DMS153 treated with DMSO at 0.1 percent for 48 hours (cell line): Measurements from ENCODE around the gene CKMT1A.
A peak's percentile ranks its signal among the peaks of the same experiment; 100 is the strongest.
"Not testable (repeated sequence)": the region's sequence is repeated elsewhere in the genome, so short reads cannot be mapped to it uniquely, and the experiment has no call there.

Experiments used
- DNase-seq: peaks from one replicate; lab custom pipeline; 2025; ENCODE audit not compliant: unreplicated experiment; lab: John Stamatoyannopoulos, UW

CKMT1A gene

DNA sequence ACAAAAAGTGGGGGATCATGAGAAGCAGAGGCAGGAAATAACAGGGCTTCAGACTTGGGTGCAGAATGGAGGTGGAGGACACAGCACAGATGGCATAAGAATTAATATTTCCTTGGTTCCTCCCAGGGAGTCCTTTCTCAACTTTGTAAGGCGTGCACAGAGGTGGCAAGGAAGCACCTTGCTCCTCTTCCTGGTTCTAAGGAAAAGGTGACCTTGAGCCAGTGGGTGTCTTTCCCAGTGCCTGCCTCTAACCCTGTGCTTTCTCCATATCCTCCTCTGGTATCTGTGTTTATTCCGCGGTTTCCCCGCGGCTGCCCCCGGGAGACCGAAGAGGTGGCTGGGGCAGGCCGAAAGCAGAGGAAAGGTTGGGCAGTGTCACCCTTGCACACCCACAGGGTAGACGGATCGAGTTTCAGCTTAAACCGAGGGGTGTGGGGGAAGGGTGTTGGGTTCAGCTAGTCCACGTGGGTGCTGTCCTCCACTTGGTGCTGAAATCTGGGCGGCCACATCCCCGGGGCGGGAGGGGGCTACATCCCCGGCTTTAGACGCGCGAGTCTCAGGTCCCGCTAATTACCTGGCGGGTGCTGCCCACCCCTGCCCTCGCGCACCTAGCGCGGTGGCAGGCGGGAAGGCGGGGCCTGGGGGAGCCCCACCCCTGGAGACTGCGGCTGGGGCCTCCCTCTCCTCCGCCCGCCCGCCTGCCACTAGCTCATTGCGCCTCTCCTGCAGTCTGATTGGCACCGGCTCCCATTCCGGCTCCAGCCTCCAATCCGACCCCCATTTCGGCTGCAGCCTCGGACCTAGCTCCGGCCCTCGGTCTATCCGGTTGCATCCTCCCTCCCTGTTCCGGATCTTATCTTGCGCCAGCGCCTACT is at the start of gene CKMT1A:
CKMT1A (plus strand) TSS at position 712 of the 875 bp plus-strand sequence. CDS start 192 bp downstream, outside the sequence.
- not testable (repeated sequence) for DNase-seq

DNA sequence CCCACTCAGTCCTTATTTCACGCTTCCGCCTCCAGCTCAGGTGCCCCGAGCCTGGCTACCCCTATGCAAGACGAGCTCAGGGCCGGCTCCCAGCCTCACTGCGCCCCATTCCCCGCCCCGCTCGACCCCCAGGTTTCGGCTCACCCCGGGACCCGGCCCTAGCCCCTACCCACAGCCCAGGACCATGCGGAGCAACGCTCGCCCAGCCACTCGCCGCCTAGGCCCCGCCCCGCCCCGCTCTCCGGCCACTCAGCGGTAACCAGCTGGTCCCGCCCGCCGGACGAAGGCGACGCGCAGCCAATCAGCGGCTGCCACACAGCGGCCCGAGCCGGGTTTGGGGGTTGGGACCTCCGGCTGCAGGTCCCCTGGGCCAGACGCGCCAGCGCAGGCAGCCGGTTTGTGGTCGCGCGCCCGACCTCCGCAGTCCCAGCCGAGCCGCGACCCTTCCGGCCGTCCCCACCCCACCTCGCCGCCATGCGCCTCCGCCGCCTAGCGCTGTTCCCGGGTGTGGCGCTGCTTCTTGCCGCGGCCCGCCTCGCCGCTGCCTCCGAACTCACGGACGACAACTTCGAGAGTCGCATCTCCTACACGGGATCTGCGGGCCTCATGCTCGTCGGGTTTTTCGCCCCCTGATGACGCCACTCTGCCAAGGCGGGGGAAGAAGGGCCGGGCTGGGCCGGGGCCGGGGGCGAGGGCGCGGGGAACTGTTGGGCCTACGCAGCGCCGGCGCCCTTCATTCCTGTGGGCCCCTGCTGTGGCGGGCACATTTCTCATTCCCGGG is 44.8 kb upstream of the CKMT1A start, which contains the start of gene CATSPER2:
CATSPER2 (minus strand) TSS at position 196 of the 781 bp plus-strand sequence. CDS start 783 bp downstream, outside the sequence.
- no peak for DNase-seq

DNA sequence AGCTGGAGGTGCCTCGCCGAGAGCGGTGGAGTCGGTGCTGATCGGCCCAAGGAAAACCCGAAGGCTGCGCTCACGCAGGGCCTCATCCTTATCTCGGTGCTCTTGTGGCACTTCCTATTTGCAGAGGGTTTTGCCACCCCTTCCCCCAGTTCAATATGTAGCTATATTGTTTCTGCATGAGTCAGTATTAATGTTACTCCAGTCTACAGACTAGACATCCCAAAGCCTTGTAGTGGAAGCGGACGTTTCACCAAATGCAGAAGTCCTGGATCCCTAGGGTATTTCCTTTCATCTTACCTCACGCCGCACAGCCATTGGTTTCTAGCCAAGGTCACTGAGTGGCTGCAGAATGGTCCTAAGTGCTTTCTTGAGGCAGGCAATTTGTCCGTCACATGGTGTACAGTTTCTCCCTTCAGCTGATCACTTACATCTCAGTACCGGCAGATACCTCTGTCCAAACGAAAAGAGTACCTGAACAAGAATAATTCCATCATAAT is 44.2 kb upstream of the CKMT1A start:
- DNase-seq, result not testable (repeated sequence)

DNA sequence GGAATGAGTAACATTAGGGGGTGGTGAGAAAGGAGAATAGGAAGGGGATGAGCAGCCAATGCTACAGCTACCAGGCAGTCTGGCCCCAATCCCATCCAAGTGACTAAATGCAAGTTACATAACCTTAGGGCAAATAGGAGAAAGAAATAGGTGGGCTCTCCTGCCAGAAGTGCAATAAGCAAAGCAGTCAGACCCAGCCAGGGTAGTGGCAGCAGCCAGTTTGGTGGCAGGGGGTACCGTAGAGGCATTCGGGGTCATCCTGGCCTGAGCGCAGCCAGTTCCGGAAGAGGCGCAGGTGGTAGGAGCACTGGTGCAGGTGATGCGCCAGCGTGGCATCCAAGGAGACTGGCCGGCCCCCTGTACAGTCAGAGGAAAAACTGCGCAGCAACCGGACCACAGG is 33.9 kb upstream of the CKMT1A start:
- DNase-seq, result not testable (repeated sequence)

DNA sequence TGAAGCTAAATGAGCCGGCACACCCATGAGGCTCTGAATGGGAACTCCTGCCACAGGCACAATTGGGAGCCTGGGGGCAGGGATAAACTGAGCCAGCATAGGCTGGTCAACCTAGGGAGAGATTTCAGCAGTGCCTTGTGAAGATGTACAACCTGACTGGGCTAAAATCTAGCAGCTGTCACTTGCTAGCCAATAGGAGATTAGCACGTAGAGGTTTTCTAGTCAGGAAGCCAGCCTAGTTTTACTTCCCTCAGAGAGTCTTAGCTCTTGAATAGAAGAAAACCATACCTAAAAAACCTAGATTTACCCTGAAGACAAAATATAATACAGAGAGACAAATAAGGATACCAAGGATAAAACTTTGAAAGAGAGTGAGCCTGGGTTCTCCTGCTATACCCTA is 31.4 kb upstream of the CKMT1A start:
- not testable (repeated sequence) for DNase-seq

DNA sequence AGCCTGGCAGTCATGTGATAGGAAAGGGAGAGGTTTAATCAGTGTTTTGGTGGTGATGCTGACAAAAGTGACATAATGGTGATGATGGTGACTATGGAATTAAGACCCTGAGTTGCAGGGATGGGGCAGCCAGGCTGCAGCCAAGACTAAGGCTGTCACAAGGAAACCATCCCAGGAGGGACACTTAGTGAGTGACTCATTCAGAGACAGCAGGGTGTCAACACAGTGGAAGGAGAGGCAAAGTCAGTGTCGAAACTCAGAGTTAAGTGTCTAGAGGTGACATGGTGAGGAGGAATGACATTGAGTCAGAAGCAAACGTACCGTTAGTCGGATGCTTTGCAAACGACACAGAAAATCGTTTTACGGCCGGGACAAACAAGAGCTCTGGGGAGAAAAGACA is 30.3 kb upstream of the CKMT1A start:
- not testable (repeated sequence) for DNase-seq

DNA sequence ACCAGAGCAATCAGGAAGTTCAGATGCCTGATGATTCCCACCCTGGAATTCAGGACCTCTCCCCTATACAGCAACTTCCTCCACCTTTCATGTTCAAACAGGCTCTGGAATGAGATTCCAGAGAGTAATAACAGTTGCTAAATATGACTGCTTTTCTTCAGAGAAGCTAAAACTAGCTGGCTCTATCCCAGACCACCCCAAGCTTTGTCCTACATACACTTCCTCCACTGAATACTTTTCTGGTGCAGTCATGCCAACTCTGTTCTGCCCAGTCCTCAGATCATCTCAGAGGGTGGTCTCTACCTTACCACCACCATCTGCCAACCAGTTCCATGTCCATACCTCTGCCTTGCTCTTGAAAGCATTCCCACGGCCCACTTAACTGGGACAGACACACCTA is 27.5 kb upstream of the CKMT1A start:
- DNase-seq, result not testable (repeated sequence)

DNA sequence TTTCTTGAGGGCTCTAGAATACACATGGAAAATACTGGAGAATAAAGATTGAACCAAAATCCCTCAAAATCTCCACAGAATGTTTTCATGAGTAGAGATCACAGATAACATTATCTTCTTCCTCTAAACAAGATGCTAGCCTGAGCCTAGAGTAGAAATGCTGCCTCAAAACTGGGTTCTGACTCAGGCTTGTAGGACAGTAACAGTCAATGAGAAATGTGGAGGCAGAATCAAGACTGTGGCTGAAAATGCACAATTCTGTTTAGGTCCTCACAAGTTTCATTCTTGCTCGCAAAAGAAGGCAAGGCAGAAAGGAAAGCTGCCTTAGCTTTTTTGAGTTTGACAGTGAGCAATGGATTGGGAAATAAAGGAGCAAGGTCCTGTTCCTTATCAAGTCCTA is 19.5 kb upstream of the CKMT1A start:
- not testable (repeated sequence) for DNase-seq

DNA sequence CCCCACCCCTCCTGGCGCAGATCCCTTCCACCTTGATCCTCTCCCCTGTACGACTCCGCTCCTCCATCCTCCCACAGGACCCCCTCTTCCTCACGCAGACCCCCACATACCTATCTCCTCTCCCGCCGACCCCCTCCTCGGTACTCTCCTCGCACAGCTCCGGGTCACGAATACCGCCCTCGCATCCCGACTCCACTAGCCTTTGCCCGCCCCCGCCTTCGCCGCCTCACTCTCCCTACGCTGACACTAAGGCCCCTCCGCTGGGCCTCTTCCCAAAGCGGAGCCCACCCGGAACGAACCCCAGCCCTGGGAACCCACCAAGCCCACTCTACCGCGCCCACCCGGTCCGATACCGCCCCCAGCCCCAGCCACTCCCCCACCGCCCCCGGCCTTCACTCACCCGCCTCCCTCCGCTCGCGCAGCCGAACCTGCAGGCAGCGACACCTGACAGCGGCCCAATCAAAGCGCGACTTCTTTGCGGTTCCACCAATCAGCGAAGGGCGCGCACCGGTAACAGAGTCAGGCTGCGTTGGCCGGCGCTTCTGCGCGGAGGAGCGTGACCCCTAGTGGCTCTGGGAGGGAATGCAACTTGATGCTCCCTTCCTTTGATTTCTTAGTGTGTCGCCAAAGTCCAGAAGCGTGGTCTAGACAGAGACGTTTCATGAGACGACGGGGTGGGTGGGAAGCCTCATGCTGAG is 3.9 kb upstream of the CKMT1A start:
- DNase-seq, result not testable (repeated sequence)

DNA sequence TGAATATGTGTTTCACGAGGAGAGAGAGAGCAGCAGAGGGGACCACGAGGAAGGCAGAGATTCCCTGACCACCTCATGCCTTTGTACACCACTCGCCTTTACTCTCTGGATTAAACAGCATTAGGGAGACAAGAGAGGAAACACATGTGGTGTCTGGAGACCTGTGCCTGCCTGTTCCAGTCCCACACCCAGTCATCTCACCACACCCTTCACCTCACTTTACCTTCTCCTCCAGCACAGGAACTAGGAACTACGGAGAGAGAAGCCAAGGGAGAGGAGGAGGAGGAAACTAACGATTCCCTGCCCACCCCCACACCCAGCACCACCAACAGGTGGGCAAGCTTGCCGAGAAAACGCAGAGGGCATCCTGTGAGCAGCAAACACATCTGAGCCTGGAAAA is 980 bp upstream of the CKMT1A start:
- not testable (repeated sequence) for DNase-seq

DNA sequence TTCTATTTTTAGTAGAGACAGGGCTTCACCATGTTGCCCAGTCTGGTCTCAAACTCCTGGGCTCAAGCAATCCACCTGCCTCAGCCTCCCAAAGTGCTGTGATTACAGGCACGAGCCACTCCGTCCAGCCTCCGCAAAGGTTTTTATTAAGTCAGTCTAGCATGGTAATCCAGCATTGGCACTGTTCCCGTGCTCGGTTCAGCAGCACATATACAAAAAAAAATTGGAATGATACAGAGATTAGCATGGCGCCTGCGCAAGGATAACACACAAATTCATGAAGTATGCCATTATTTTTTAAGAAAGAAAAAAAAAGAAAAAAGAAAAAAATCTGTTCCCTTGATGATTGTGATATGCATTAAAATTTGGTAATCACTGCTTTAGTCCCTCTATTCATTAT is 8.5 kb downstream of the CKMT1A start:
- no peak for DNase-seq

DNA sequence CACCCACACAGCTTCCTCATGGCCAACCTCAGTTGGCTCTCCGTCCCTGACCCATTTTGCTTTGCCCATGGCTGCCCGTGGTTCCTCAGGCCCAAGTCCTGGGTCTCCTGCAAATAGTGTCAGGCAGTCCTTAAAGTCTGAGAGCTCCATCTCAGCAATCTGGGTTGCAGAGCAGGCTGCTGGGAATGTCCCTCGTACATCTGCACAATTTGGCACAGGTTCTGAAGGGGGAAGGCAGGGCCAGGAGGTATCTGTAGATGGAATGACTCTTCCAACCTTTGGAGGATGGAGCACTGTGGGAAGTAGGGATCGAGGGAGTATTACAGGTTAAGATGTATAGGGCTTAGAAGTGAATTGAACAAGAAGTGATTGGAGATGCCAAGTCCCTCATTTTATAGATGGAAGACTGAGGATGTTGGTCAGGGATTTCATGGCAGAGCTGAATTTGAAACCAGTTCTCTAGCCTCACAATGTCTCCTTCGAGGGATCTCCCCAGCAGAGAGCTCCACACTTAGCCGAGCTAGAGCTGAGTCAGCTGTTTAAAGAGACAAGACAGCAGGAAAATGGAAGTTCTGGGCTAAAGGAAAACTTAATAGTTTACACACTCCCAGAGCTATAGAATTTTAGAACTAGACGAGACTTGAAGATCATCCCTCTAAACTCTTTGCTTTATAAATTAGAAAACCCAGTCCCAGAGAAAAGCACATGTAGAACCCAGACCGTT is 9.2 kb downstream of the CKMT1A start:
- no peak for DNase-seq

DNA sequence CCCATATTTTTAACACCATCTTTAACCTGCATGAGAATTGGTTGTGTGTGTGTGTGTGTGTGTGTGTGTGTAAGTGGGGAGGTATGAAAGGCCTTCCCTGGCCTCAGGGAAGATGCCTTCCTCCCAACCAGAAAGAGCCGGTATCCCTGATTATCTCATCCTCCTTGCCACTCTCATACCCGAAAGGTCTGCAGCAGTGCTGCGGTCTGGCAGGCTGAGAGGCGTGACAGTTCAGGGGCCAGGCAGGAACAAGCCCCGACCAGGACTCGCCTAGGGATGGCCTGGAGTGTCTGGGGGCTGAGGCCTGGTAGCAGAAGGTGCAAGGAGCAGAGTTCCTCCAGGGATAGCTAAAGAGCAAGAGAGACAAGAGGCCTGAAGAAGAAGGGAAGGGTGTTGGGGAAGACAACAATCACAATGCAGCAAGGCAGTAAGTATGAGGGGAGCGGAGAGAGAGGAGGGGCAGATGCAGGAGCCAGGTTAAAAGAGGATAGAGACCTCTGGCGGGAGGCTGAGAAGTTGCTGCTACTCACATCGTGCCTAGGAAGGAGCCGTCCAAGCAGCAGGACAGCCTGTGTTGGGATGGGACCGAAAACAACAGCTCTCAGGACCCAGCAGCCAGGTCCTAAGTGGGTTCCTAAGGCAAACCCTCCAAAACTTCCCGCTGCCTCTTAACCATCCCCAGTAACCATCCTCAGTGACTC is 16.9 kb downstream of the CKMT1A start:
- DNase-seq, result not testable (repeated sequence)

DNA sequence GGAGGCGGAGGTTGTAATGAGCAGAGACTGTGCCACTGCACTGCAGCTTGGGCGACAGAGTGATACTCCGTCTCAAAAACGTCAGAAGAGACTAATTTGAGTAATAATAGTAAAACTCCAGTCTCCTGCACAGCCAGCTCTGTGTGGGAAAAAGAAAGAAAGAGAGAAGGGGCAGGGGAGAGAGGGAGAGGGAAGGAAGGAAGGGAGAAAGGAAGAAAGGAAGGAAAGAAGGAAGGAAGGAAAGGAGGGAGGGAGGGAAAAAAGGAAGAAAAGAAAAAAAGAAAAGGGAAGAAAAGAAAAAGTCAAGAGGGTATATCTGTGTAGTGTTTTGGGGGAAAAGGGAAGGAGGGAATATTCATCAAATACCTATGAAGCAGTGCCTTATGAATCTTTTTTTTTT is 29.5 kb downstream of the CKMT1A start:
- no peak for DNase-seq

DNA sequence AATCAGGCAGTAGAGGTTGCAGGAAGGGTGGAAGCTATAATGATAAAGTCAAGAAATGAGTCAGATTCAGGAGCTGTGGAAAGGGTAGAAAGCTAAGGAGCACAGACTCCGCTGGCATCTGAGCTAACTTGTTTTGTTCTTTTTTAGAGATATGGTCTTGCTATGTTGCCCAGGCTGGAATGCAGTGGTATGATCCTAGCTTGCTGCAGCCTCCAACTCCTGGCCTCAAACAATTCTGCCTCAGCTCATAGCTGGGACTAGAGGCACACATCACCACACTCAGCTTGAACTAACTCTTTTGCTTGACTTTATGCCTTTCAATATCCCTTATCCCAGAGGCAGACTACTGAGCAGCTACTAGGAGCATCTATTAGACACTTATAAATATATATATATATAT is 32.6 kb downstream of the CKMT1A start:
- DNase-seq, result not testable (repeated sequence)

DNA sequence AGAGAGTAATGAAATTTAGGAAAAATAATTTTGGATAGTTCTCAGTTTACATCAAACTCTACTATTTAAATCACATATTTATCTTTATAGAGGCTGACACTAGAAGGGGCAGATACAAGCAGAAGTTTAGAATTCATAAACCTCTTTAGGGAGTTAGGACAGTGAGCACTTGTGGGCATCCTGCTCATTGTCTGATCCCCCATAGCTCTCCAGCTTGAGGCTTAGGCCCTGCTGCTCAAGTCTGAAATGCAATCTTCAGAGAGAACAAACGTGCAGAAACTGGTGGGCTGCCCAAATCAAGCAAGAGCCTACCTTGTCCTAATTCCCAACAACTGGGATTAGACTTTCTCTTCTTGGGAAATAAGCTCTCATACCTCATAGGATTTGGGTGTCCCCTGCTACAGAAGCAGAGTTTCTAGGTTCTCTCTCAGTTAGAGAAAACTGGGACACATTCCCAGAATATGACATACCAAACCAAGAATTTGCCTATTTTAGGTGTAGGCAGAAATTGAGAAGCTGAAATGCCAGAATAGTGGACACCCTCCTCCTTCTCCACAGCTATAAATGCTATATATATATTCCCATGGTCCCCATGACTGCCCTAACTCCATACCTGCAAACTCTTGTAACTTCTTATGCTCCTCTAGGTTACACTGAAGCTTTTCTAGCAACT is 34.5 kb downstream of the CKMT1A start:
- DNase-seq, result not testable (repeated sequence)

DNA sequence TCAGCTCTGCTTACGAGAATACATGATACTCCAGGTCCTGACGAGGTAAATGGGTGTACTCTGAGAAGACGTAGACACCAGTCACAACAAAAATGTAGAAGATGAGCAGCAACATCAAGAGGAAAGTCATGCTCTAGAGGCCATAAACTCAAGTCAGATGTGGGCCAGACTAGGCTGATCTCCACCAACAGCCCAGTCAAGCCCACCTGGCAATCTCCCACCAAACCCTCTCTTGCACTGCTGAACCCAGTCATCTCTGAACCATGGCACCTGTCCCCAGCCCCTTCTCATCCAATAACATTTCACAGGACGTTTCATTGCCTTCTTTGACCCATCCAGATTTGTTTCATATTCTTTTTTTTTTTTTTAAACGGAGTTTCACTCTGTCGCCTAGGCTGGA is 41.8 kb downstream of the CKMT1A start:
- no peak for DNase-seq

DNA sequence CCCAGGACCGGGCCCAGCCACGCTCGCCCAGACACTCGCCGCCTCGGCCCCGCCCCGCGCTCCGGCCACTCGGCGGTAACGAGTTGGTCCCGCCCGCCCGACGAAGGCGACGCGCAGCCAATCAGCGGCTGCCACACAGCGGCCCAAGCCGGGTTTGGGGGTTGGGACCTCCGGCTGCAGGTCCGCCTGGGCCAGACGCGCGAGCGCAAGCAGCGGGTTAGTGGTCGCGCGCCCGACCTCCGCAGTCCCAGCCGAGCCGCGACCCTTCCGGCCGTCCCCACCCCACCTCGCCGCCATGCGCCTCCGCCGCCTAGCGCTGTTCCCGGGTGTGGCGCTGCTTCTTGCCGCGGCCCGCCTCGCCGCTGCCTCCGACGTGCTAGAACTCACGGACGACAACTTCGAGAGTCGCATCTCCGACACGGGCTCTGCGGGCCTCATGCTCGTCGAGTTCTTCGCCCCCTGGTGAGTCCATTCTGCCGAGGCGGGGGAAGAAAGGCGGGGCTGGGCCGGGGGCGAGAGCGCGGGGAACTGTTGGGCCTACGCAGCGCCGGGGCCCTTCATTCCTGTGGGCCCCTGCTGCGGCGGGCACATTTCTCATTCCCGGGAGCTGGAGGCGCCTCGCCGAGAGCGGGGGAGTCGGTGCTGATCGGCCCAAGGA is 52.7 kb downstream of the CKMT1A start, which contains the start of gene PDIA3:
PDIA3 (plus strand) TSS at position 194 of the 658 bp plus-strand sequence; CDS start at position 296, 102 bp downstream.
- DNase-seq, result peak; percentile 8
